ENCODE measurements around the gene C19orf73.

GRCh38 chr19:49119411-49120324 is 725 bp upstream of the C19orf73 start, which contains the start of gene PPFIA3:
- TF ChIP-seq CTCF (conservative IDR thresholded peaks at IDR 0.05; ENCODE audit: low read depth in 2 of 2) = no peak
- no peak for TF ChIP-seq ZNF331 (CRISPR knock-in tag; IDR thresholded peaks at IDR 0.05; ENCODE audit: low read depth)
- TF ChIP-seq JUNB (IDR thresholded peaks at IDR 0.05; ENCODE audit: unreplicated experiment) = no peak

Data from GM23338 (cell line).